Karpas-422 (cell line): ENCODE results near the gene CHEK2. TPM values are rescaled to one million over a fixed set of nuclear protein-coding genes. Genes with fewer than 3 reads are reported as not detected.
"Not testable (repeated sequence)": the region's sequence is repeated elsewhere in the genome, so short reads cannot be mapped to it uniquely, and the experiment has no call there.

Experiments used
- DNase-seq: peaks from one replicate; pipeline ENCODE4 v3.0.0-alpha.2; 2015
- H2AFZ ChIP-seq: fragments of 200-600 bp; sonication (generic); 2 replicates; pipeline ENCODE4 v1.6.1; 2014; ENCODE audit warnings: antibody characterized with exemption, low read length, mixed read lengths
- H3K27ac ChIP-seq: fragments of 200-600 bp; sonication (generic); 2 replicates; pipeline ENCODE4 v1.5.1; 2014; ENCODE audit warnings: mild to moderate bottlenecking, low read length, moderate library complexity
- H3K27me3 ChIP-seq: fragments of 200-600 bp; sonication (generic); 2 replicates; pipeline ENCODE4 v1.6.1; 2014; ENCODE audit warnings: low read length, mixed read lengths
- H3K36me3 ChIP-seq: fragments of 200-600 bp; sonication (generic); 2 replicates; pipeline ENCODE4 v1.6.1; 2014; ENCODE audit warnings: low read length, mixed read lengths; ENCODE audit not compliant: insufficient read depth
- H3K4me1 ChIP-seq: fragments of 200-600 bp; sonication (generic); 2 replicates; pipeline ENCODE4 v1.6.1; 2014; ENCODE audit warnings: mild to moderate bottlenecking, low read length, mixed read lengths
- H3K4me2 ChIP-seq: fragments of 200-600 bp; sonication (generic); 2 replicates; pipeline ENCODE4 v1.6.1; 2014; ENCODE audit warnings: low read length, low read depth, mild to moderate bottlenecking; ENCODE audit not compliant: poor library complexity, severe bottlenecking
- H3K4me3 ChIP-seq: fragments of 200-600 bp; sonication (generic); 2 replicates; pipeline ENCODE4 v1.5.1; 2014; ENCODE audit warnings: mild to moderate bottlenecking, antibody characterized with exemption, low read length, mixed read lengths
- H3K79me2 ChIP-seq: fragments of 200-600 bp; sonication (generic); 2 replicates; pipeline ENCODE4 v1.6.1; 2014; ENCODE audit warnings: mild to moderate bottlenecking, low read length, mixed read lengths
- H3K9ac ChIP-seq: fragments of 200-600 bp; sonication (generic); 2 replicates; pipeline ENCODE4 v1.6.0; 2014; ENCODE audit warnings: low read length
- H3K9me2 ChIP-seq: fragments of 200-600 bp; sonication (generic), shearing (Covaris generic); replicated peaks from 2 replicates; pipeline ENCODE4 v1.6.0; 2014; ENCODE audit warnings: mild to moderate bottlenecking, low read length, moderate library complexity; ENCODE audit not compliant: insufficient read depth
- H3K9me3 ChIP-seq: fragments of 300-700, 200-600 bp; sonication (generic); 2 replicates; pipeline ENCODE4 v1.6.1; 2014; ENCODE audit warnings: low read length, mixed read lengths
- H4K20me1 ChIP-seq: fragments of 200-600 bp; sonication (generic); 2 replicates; pipeline ENCODE4 v1.6.1; 2014; ENCODE audit warnings: mild to moderate bottlenecking, antibody characterized with exemption, low read length, low read depth; ENCODE audit not compliant: insufficient read depth
- total RNA-seq: library from RNA; depleted of rRNA; stranded (reverse); fragments of >200 nt; shearing (Covaris generic); gene quantifications from 2 replicates; pipeline ENCODE4 v1.2.3, GENCODE V29; 2014; ENCODE audit warnings: low replicate concordance

Gene CHEK2
- total RNA-seq, 1 experiment from 2014 or later, result 36.2 TPM

GRCh38 chr22:28761449-28761755, 19.8 kb upstream of the CHEK2 start:
- no peaks in the 10 kb centered on the region for H4K20me1 ChIP-seq
- H3K9me3 ChIP-seq, result no peaks in the 10 kb centered on the region
- no peak overlapping the region for H3K9ac ChIP-seq
- no peaks in the 10 kb centered on the region for H3K79me2 ChIP-seq
- H3K4me1 ChIP-seq, result peaks cover 11% of the 10 kb centered on the region
- H3K27me3 ChIP-seq, result no peaks in the 10 kb centered on the region
- H3K4me2 ChIP-seq, result no peak overlapping the region
- H3K27ac ChIP-seq, result no peak overlapping the region
- no peaks in the 10 kb centered on the region for H3K9me2 ChIP-seq
- H3K36me3 ChIP-seq, result no peaks in the 10 kb centered on the region
- no peak for DNase-seq
- H3K4me3 ChIP-seq, result no peak overlapping the region
- H2AFZ ChIP-seq, result no peak overlapping the region

DNA sequence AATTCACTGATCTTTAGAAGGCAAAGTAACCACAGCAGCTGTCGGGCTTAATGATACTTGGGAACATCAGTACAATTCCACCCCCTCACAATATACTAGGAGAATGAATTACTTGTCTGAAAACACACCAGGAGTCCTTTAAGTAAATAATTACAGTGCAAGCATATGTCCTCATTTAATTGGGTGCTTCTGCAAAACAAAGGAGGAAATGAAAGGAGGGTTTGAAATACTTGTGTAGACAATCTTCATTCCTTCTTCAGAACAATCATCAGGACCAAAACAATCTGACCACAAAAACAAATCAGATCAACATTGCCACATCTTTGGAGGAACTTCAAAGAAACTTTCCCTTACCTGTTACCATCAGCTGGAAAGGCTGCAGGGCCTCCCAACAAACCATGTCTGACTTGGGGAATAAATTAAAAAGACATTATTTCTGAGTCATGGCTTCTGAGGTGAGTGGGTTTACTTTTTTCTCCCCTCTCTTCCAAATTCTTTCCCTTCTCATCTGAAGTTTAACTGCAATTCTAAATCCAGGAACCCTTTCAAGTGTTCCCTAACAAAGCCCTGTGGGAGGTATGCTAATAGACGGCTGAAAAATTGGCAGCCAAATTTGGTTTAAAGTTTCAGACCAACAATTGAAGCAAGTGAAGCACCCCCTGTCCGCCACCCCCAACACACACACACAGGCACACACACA, 18.4 kb upstream of the CHEK2 start:
- Histone ChIP-seq H4K20me1 (no peaks in the 10 kb centered on the region), H3K36me3 (no peaks in the 10 kb centered on the region), H3K79me2 (no peaks in the 10 kb centered on the region), H3K4me1 (peaks cover 11% of the 10 kb centered on the region), H2AFZ (peak overlapping the region; percentile 84), H3K27ac (peak overlapping the region; percentile 36; the same call in 1 of the 2 replicates), H3K9me3 (no peaks in the 10 kb centered on the region), H3K4me2 (peak overlapping the region; percentile 55), H3K9ac (no peak overlapping the region), H3K9me2 (no peaks in the 10 kb centered on the region), H3K4me3 (peak overlapping the region; percentile 45; the same call in 1 of the 2 replicates), H3K27me3 (no peaks in the 10 kb centered on the region)
- no peak for DNase-seq

- H3K36me3 ChIP-seq, H3K9me2 ChIP-seq, H3K4me3 ChIP-seq, H3K4me2 ChIP-seq, H3K27ac ChIP-seq, H3K9ac ChIP-seq, H2AFZ ChIP-seq, H3K4me1 ChIP-seq, H3K79me2 ChIP-seq, H3K27me3 ChIP-seq, H3K9me3 ChIP-seq, DNase-seq, H4K20me1 ChIP-seq: not testable (repeated sequence)
These were observed 12.9 kb upstream of the CHEK2 start for GRCh38 chr22:28754512-28754911.

DNA sequence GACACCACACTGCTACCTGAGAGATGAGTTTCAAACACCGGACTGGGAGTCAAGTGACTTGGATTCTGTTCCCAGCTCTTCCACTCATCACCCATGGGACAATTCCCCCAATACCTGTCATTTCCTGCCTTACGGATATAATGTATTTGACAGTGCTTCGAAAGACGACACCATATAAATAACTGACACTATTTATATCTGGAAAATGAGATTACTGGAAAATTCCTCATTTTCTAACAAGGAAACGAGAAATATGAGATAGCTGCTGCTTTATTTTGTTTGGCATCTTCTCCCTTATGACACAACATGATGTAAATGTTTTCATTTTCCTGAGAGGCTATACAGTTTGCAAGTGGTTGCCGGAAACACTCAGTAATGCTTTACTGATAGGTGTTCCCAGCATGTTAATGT, 8.9 kb upstream of the CHEK2 start:
- Histone ChIP-seq H3K36me3 (peaks cover 10% of the 10 kb centered on the region; the same call in 1 of the 2 replicates), H3K27ac (no peak overlapping the region), H3K4me1 (no peaks in the 10 kb centered on the region), H4K20me1 (no peaks in the 10 kb centered on the region), H3K27me3 (no peaks in the 10 kb centered on the region), H3K9me2 (no peaks in the 10 kb centered on the region), H2AFZ (no peak overlapping the region), H3K9ac (no peak overlapping the region), H3K9me3 (no peaks in the 10 kb centered on the region), H3K4me3 (no peak overlapping the region), H3K4me2 (no peak overlapping the region), H3K79me2 (no peaks in the 10 kb centered on the region)
- DNase-seq, result no peak

- Histone ChIP-seq H3K9ac (no peak overlapping the region), H3K9me3 (no peaks in the 10 kb centered on the region), H3K79me2 (peaks cover 43% of the 10 kb centered on the region), H3K4me3 (no peak overlapping the region), H3K4me2 (no peak overlapping the region), H3K27ac (no peak overlapping the region), H4K20me1 (no peaks in the 10 kb centered on the region), H2AFZ (no peak overlapping the region), H3K4me1 (peaks cover 29% of the 10 kb centered on the region), H3K27me3 (no peaks in the 10 kb centered on the region), H3K9me2 (no peaks in the 10 kb centered on the region), H3K36me3 (peaks cover 20% of the 10 kb centered on the region; the same call in 1 of the 2 replicates)
- no peak for DNase-seq
These were observed 2.2 kb upstream of the CHEK2 start for GRCh38 chr22:28743852-28744251.

GRCh38 chr22:28742562-28742962, 942 bp upstream of the CHEK2 start:
- peaks cover 26% of the 10 kb centered on the region; the same call in 1 of the 2 replicates for H3K36me3 ChIP-seq
- H3K27ac ChIP-seq, result peak overlapping the region; percentile 52
- no peaks in the 10 kb centered on the region for H4K20me1 ChIP-seq
- no peaks in the 10 kb centered on the region for H3K27me3 ChIP-seq
- H3K4me3 ChIP-seq, result peak overlapping the region; percentile 80
- H3K9ac ChIP-seq, result peak overlapping the region; percentile 91
- peak overlapping the region; percentile 88 for H3K4me2 ChIP-seq
- no peak for DNase-seq
- H3K9me2 ChIP-seq, result no peaks in the 10 kb centered on the region
- H3K9me3 ChIP-seq, result no peaks in the 10 kb centered on the region
- peak overlapping the region; percentile 64; the same call in 1 of the 2 replicates for H2AFZ ChIP-seq
- peaks cover 56% of the 10 kb centered on the region for H3K79me2 ChIP-seq
- H3K4me1 ChIP-seq, result peaks cover 33% of the 10 kb centered on the region

DNA sequence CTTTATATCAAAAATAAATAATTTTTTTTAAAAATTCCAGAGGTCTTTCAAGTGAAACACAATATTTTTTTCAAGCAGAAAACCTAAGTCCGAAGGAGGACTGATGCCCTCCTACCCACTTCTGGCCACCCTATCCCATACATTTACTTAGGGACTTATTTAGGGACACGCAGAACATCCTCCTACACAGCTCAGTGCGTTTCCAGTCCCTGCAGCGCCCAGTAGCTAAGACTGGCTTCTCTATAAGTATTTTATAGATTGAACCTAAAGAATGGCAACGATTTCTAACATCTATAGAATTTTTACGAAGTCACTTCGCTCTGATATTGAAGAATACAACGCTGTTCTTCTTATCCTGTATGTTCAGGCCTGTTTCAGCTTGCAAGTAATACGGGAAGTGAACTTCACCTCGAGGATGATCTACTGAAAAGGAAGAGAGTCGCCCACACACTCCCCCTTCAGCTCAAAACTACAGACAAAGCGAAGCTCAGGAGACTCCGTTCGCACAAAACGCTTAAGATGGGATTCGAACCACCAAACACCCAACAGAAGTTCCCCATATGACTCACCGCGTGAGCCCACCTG, 328 bp downstream of the CHEK2 start:
- Histone ChIP-seq H2AFZ (peak overlapping the region; percentile 81), H3K27ac (peak overlapping the region; percentile 76), H3K27me3 (no peaks in the 10 kb centered on the region), H3K9ac (peak overlapping the region; percentile 76), H3K4me1 (peaks cover 41% of the 10 kb centered on the region), H3K9me3 (no peaks in the 10 kb centered on the region), H3K79me2 (peaks cover 68% of the 10 kb centered on the region), H3K4me2 (peak overlapping the region; percentile 92), H4K20me1 (no peaks in the 10 kb centered on the region), H3K36me3 (peaks cover 24% of the 10 kb centered on the region; the same call in 1 of the 2 replicates), H3K4me3 (peak overlapping the region; percentile 80), H3K9me2 (no peaks in the 10 kb centered on the region)
- no peak for DNase-seq

DNA sequence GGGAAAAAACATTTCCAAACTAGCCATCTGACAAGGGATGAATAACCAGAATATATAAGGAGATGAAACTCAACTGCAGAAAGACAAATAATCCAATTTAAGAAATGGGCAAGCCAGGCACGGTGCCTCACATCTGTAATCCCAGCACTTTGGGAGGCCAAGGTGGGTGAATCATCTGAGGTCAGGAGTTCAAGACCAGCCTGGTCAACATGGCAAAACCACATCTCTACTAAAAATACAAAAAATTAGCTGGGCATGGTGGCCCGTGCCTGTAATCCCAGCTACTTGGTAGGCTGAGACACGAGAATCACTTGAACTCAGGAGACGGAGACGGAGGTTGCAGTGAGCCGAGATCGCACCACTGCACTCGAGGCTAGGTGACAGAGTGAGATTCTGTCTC, 2.7 kb downstream of the CHEK2 start:
- H3K9ac ChIP-seq, H4K20me1 ChIP-seq, H3K9me2 ChIP-seq, H3K9me3 ChIP-seq, H3K4me2 ChIP-seq, DNase-seq, H3K27me3 ChIP-seq, H3K27ac ChIP-seq, H3K4me3 ChIP-seq, H2AFZ ChIP-seq: not testable (repeated sequence)
- H3K4me1 ChIP-seq, result peaks cover 41% of the 10 kb centered on the region
- peaks cover 89% of the 10 kb centered on the region for H3K79me2 ChIP-seq
- H3K36me3 ChIP-seq, result peaks cover 13% of the 10 kb centered on the region; the same call in 1 of the 2 replicates
